ENCODE data around the gene WDFY2.

The WDFY2 gene

GRCh38 chr13:51697181-51697580, 112.9 kb downstream of the WDFY2 start:
- DNase-seq (ENCODE audit: low spot score) = no peak

DNA sequence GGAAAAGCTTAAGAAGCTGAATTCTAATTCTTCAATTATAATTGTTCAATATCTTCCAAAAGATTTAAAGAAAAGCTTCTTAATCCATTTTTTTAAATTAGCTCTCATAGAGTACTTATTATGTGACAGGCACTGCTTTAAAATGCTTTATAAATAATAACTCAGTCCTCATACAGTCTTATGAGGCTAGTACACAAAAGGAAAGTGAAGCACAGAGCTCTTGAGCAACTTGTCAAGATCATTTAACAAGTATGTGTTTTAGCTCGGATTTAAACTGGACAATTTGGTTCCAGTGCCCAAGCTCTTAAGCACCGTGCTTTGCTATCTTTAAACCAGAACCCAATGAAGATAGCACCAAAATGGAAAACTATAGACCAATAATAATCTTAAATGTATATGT, 113.6 kb downstream of the WDFY2 start:
- no peak for FAIRE-seq

More at GRCh38 chr13:51697181-51697580, 112.9 kb downstream of the WDFY2 start:
- FAIRE-seq = no peak

GRCh38 chr13:51698352-51698751, 114.1 kb downstream of the WDFY2 start:
- no peak for DNase-seq (ENCODE audit: low spot score)
- no peak for FAIRE-seq

More for the DNA sequence above, 113.6 kb downstream of the WDFY2 start:
- DNase-seq (ENCODE audit: low spot score) = no peak

GRCh38 chr13:51704399-51705313, 120.4 kb downstream of the WDFY2 start:
- FAIRE-seq (no peak), DNase-seq (ENCODE audit: low spot score) (no peak)

DNA sequence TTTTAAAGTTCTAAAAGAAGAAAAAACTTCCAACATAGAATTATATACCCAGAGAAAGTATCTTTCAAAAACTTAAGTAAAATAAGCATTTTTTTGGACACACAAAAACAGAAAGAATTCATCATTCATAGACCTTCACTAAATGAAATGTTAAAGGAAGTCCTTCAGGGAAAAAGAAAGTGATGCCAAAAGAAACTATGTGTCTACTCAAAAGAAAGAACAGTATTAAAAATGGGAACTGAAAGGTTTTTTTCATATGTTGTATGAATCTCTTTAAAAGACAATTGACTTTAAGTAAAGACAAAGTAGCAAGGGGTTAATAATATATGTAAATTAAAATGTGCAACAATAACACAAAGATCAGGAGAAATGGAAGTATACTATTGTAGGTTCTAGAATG, 123.2 kb downstream of the WDFY2 start:
- DNase-seq (ENCODE audit: low spot score) (no peak), FAIRE-seq (no peak)

DNA sequence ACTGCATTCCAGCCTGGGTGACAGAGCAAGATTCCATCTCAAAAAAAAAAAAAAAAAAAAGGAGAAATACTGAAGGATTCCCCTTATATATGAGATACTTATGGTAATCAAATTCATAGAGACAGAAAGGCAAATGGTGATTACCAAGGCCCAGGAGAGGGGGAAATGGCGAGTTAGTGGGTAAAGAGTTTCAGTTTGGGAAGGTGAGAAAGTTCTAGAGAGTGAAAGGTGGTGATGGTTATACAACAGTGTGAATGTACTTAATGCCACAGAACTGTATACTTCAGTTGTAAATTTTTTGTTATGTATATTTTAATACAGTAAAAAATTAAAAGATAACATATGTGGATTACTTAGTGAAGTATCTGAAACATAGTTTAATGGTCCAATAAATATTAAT, 129.5 kb downstream of the WDFY2 start:
- no peak for FAIRE-seq
- DNase-seq (ENCODE audit: low spot score) = no peak

DNA sequence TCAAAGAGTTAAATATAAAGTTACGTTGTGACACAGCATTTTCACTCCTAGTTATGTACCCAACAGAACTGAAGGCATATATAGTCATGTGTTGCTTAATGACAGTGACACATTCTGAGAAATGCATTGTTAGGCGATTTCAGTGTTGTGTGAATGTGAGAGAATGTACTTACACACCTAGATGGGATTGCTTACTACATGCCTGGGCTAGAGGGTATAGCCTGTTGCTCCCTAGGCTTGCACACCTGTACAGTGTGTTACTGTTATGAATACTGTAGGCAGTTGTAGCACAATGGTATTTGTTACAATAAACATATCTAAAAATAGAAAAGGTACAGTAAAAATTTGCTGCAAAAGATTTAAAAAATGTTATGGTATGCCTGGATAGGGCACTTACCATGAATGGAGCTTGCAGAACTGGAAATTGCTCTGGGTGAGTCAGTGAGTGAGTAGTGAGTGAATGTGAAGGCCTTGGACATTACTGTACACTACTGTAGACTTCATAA, 130.5 kb downstream of the WDFY2 start:
- FAIRE-seq (no peak), DNase-seq (ENCODE audit: low spot score) (no peak)

GRCh38 chr13:51715613-51716012, 131.4 kb downstream of the WDFY2 start:
- DNase-seq (ENCODE audit: low spot score) (no peak), FAIRE-seq (no peak)

DNA sequence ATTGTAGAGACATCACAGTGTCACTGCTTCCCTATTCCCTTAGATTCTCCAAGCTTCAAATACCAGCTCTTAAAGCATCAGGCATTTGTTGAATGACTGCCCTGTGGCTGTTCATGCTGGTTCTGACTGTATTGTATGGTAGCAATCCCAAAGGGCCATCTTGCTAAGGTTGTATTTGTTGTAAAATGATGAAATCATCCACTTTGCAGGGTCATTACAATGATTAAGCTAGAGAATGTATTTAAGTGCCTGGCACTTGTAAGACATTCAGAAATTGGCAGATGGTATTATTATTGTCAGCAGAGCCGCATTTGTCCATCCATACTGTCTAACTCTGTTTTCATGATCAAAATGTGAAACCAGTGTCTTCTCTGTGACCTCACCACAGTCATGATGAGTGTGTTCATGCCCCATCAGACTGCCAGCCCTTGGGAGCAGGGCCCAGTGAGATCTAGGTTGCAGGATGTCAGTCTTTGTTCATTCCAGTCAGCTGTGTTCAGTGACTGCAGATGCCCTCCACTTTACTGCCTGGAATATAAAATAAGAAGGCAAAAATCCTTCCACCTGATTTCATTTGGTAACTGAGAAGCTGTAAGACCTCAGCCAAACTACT, 133.6 kb downstream of the WDFY2 start:
- DNase-seq (ENCODE audit: low spot score) (no peak), FAIRE-seq (no peak)

DNA sequence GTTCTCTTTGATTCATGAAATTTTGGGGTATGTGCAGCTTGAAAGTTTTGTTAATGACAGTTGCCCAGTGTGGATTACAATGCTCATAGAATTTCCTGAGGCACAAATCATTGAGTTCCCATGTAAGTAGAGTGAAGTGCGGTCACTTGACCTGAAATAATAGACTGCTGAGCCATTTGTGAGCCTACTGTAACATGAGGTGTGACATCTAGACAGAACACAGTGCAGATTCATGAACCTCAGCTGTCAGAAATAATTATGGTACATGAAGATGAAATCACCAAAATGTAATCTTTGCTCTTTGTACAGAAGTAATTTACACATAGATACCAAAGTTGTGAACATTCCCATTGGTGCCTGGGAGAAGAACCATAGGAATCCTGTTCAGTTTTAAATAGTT, 135.1 kb downstream of the WDFY2 start:
- FAIRE-seq (no peak), DNase-seq (ENCODE audit: low spot score) (no peak)

DNA sequence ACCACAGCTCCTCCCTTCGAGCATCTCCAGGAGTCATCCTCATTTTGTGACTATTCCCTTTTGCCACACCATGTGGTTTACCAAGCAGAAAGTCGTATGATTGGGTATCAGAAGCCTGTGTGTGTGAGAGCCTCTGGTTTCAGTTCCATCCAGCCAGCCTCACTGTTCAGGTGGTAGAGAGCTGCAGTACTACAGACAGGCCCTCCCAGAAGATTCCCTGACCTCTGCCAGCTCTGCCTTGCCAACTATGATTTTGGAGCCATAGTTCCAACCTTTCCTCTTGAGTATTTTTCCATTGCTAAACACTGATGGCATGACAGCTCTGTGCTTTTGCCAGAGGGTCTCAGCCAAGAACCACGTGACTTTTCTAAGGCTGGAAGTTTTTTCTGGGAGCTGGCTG, 137.2 kb downstream of the WDFY2 start:
- FAIRE-seq (no peak), DNase-seq (ENCODE audit: low spot score) (no peak)

DNA sequence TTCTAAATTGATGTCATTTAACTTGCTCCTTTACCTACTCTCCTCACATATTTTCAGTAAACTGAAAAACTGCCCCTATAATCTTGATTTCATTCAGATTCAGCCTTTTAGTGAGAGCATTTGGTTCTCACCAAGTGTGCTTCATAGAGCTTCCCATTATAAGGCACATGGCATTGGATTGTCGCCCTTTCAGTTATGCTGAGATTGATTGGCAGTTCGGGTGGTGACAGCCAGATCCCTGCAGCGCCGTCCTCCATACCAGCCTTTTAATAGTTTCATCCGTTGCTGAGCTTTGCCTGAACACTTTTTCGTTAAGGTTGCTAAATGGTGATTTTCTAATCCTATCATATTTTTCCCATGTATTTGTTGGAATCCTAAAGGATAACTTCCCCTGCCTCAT, 139.3 kb downstream of the WDFY2 start:
- DNase-seq (ENCODE audit: low spot score) (no peak), FAIRE-seq (no peak)

GRCh38 chr13:51724721-51725120, 140.5 kb downstream of the WDFY2 start:
- no peak for FAIRE-seq
- no peak for DNase-seq (ENCODE audit: low spot score)

DNA sequence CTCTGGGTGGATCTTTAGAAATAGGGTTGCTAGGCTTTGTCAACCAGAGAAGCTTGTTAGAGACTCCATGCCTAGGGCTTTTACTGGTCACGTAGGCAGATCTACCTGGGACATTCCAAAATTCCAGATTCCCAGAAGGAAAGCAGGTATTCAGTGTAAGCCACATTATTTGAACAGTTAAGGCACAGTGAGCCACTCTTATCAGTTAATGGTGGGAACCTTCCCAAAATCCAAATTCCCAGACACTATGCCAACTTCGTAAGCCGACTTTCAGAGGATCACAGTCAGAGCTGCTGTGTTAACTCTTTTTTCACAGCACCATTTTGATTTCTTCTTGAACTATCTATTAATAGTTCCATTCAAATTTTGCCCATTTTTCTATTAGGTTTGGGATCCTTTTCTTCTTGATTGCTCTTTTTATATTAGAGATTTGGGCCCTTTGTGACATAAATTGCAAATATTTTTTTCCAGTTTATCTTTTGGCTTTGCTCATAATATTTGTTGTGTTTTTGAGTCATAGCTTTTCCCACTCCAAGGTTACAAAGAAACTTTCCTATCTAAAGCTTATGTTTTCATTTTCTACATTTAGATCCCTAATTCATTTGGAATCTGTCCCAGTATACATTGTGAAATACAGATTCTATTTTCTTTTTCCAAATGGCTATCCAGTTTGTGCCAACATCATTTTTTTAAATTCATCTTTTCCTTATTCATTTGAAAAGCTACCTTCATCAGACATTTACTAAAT, 142.4 kb downstream of the WDFY2 start:
- FAIRE-seq (no peak), DNase-seq (ENCODE audit: low spot score) (no peak)

DNA sequence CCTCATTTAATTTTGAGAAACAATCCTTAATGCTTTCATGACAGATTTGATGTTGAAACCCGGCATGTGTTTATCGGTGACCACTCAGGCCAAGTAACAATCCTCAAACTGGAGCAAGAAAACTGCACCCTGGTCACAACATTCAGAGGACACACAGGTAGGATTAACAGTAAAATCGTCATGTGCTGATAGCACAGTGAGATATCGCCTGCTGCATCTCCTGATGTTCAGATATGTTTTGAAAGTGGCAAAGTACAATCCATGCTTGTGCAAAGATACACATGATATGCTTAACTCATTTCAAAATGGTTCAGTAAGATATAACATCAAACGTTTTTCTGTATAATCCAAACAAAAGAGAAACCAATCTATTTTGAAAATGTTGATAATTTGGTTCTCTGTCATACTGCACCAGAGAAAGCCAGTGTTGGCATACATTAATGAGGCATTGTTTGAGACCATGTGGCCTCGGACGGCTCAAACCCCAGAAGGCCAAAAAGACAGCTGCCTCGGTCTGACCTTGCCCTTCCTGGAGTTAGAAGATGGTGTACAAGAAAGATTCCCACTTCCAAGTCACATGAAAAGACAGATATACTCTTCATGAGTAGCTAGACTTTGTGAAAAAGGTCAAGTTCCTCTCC, 143.5 kb downstream of the WDFY2 start:
- DNase-seq (ENCODE audit: low spot score) (no peak), FAIRE-seq (no peak)

- no peak for FAIRE-seq
- DNase-seq (ENCODE audit: low spot score) = no peak
These were observed 144.0 kb downstream of the WDFY2 start for GRCh38 chr13:51728275-51728673.

DNA sequence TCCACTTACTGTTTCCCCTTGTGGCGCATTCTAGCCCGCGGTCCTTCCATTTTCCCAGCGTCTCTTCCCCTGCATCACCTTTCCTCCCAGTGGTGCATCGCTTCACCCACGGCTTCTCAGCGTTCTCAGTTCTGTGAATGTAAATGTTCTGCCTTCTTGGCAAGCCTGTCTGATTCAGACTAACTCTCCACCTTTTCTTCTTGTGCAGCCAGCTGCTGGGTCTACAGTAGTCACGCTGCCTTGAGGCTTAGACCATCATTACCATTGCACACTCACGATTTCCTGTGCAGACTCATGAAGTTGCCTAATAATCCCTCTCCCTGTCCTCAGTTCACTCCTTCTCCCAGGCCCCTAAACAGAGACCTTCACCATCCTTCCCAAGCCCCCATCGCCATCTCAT, 144.7 kb downstream of the WDFY2 start:
- no peak for FAIRE-seq
- no peak for DNase-seq (ENCODE audit: low spot score)

GRCh38 chr13:51729866-51730553, 145.7 kb downstream of the WDFY2 start:
- DNase-seq (ENCODE audit: low spot score) = peak; percentile 47
- no peak for FAIRE-seq

DNA sequence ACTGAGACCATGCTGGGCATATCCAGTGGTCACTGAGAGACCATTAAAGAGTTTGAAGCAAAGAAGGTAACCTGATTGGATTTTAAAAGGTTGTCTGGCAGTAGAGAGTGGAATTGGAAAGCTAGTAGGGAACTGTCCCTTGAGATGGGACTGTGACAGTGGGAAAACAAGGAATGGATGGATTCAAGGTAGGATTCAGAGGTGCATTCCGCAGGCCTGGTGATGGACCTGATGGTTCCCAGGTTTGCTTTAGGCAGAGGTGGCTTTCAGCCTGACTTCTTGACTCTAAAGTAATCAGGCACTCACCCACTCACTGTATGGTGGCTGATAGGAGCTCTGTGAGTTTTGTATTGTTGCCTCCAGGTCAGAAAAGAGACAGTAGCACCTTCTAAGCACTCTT, 146.7 kb downstream of the WDFY2 start:
- FAIRE-seq = no peak
- no peak for DNase-seq (ENCODE audit: low spot score)

- FAIRE-seq (no peak), DNase-seq (ENCODE audit: low spot score) (no peak)
These were observed 147.5 kb downstream of the WDFY2 start for GRCh38 chr13:51731759-51732158.
